Coronary artery (tissue), 2 donors: ENCODE measurements around the gene B3GAT2.

Source experiments
- DNase-seq: peaks from one replicate; pipeline ENCODE4 v3.0.0-alpha.2; 2017; ENCODE audit warnings: low spot score
- H3K27ac ChIP-seq, 2 donors: fragments of 200-600 bp; sonication (generic); one replicate each; pipeline ENCODE4 v1.5.1; 2016 to 2019
- H3K4me3 ChIP-seq: fragments of 200-600 bp; sonication (generic); 2 replicates; pipeline ENCODE4 v1.5.1; 2016; ENCODE audit warnings: mild to moderate bottlenecking, moderate library complexity
- CTCF ChIP-seq: fragments of 200-600 bp; sonication (generic); IDR thresholded peaks from one replicate; pipeline ENCODE4 v1.5.1; 2019; ENCODE audit warnings: antibody characterized with exemption

Gene B3GAT2

DNA sequence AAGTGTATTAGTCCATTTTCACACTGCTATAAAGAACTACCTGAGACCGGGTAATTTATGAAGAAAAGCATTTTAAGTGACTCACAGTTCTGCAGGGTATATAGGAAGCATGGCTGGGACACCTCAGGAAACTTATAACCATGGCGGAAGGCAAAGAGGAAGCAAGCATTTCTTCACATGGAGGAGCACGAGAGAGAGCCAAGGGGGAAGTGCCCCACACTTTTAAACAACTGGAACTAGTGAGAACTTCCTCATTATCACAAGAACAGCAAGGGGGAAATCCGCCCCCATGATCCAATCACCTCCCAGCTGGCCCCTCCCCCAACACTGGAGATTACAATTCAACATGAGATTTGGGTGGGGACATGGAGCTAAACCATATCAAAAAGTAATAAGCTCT, 28.3 kb upstream of the B3GAT2 start:
- H3K4me3 ChIP-seq, result no peak overlapping the region
- no peak for DNase-seq
- no peak for TF ChIP-seq CTCF
- H3K27ac ChIP-seq, result no peak overlapping the region

- TF ChIP-seq CTCF, result no peak
- no peak for DNase-seq
Measured at GRCh38 chr6:70982747-70983146, 25.9 kb upstream of the B3GAT2 start.

GRCh38 chr6:70980727-70981126, 23.9 kb upstream of the B3GAT2 start:
- Histone ChIP-seq H3K4me3 (no peak overlapping the region), H3K27ac (no peak overlapping the region)
- no peak for TF ChIP-seq CTCF
- no peak for DNase-seq

More at GRCh38 chr6:70982747-70983146, 25.9 kb upstream of the B3GAT2 start:
- Histone ChIP-seq H3K4me3 (no peak overlapping the region), H3K27ac (no peak overlapping the region)

DNA sequence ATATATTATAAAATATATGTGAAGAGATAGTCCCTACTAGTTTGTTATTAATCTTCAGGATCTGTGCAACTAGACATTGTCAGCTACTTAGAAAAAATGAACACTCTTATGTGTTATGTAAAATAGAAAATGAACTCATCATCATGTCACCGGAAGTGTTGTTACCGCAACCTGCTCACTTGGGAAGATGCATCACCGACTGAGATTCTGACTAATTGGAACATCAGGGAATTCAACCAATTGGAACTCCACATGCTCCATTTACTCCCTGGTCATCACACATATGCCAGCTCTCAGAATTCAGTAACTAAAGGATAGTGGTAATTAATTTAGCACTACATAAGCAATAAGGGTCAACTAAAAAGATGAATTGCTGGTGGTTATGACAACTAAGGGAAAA, 16.7 kb upstream of the B3GAT2 start:
- no peak for TF ChIP-seq CTCF
- H3K4me3 ChIP-seq, result no peak overlapping the region
- no peak for DNase-seq
- H3K27ac ChIP-seq, result no peak overlapping the region

GRCh38 chr6:70967049-70967448, 10.2 kb upstream of the B3GAT2 start:
- Histone ChIP-seq H3K4me3 (no peak overlapping the region), H3K27ac (no peak overlapping the region)
- no peak for TF ChIP-seq CTCF
- DNase-seq, result no peak

- H3K27ac ChIP-seq, result no peak overlapping the region
- DNase-seq, result no peak
- H3K4me3 ChIP-seq, result peak overlapping the region; percentile 76
- no peak for TF ChIP-seq CTCF
Measured at GRCh38 chr6:70957284-70957617, 391 bp upstream of the B3GAT2 start.

- no peak for TF ChIP-seq CTCF
- Histone ChIP-seq H3K27ac (no peak overlapping the region), H3K4me3 (peak overlapping the region; percentile 76)
- no peak for DNase-seq
Measured at GRCh38 chr6:70956191-70956450, 739 bp downstream of the B3GAT2 start.
